ENCODE data around the gene STOML2.

DNA sequence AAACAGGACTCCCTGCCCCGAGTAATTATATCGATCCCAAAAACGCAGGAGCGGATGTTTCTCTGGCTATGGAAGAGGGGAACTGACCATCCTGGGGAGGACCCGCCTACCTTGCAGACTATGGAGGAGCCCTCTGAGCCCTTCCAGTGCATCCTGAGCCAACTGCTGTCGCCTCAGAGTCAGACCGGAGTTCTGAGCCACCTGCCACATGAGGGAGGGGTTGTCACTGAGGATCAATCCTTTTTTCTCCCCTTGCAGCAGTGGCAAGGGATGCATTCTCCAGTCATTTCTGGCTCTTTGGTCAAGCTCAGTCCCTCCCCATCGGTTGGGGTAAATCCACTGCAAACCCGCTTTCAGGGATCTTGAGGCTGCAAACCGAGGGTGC is 23.9 kb downstream of the STOML2 start:
- TF ChIP-seq CREB1 (CRISPR knock-in tag; IDR thresholded peaks at IDR 0.05) = no peak
- TF ChIP-seq, protein P1, sequence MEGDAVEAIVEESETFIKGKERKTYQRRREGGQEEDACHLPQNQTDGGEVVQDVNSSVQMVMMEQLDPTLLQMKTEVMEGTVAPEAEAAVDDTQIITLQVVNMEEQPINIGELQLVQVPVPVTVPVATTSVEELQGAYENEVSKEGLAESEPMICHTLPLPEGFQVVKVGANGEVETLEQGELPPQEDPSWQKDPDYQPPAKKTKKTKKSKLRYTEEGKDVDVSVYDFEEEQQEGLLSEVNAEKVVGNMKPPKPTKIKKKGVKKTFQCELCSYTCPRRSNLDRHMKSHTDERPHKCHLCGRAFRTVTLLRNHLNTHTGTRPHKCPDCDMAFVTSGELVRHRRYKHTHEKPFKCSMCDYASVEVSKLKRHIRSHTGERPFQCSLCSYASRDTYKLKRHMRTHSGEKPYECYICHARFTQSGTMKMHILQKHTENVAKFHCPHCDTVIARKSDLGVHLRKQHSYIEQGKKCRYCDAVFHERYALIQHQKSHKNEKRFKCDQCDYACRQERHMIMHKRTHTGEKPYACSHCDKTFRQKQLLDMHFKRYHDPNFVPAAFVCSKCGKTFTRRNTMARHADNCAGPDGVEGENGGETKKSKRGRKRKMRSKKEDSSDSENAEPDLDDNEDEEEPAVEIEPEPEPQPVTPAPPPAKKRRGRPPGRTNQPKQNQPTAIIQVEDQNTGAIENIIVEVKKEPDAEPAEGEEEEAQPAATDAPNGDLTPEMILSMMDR (IDR thresholded peaks at IDR 0.05) = no peak

Measured in WTC11 (cell line).